GM11168 (cell line): Measurements from ENCODE around the gene GLRA3.
"Not testable (repeated sequence)": the region's sequence is repeated elsewhere in the genome, so short reads cannot be mapped to it uniquely, and the experiment has no call there.

Source experiments
- in situ Hi-C: fragments of 300-500 bp; cut with MboI; formaldehyde crosslinking; loops from one replicate; pipeline ENCODE4 v1.12.0; 2022; ENCODE audit warnings: low sequenced_read_pairs; ENCODE audit not compliant: unreplicated experiment

The GLRA3 gene

GRCh38 chr4:174716986-174717770, 111.9 kb downstream of the GLRA3 start:
- in situ Hi-C loops, result no loop called here

DNA sequence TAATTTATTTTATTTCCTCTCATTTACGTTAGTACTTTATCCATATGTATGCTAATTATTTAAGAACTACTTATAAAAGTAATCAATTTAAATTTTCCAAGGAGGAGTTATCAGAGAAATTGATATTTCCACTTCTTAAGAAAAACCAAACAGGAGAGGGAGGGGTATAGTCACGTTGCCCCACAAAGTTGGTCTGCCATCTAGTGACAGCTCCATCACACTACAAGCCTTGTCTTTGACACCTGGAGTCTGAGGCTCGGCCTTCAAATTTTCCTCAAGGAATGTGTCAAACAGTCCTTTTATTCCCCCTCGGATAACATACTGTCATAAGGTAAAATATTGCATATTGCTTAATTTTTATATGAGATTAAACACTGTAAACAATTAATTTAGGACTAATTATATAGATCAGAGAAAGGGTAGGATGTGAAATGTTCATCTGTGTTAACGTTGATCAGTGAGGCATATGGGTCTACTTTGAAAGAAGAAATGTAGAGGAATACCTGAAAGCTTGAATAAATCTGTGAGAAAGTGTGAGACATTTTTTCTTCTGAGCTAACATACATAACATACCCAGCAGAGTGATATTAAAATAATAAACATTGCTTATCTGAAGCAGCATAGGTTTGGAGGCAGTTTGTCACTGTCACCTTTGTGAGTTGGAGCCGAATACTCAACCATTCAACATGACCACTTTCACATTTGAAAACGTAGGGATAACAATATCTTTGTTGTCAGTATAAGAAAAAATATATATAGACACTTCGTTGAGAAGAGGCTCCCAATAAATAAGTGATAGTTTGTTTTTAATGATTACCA, 114.4 kb downstream of the GLRA3 start:
- in situ Hi-C loops, result no loop called here

DNA sequence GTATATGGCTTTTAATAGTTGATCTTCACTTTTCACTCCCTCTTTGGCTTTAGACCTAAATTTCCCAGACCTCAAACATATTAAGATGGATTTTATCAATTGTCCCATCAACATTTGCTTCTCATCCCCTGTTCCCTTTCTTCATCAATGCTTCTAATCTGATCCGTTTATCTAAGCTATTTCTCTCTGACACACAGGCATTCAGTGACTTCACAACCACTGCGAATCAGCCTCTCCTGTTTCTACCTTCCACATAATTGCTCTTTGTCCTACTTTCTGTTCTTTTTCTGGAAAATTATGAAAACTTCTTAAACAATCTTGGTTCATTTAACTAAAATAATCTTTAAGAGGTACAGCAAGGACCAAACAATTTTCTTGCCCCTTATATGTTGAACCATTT, 115.2 kb downstream of the GLRA3 start:
- in situ Hi-C loops, result no loop called here

DNA sequence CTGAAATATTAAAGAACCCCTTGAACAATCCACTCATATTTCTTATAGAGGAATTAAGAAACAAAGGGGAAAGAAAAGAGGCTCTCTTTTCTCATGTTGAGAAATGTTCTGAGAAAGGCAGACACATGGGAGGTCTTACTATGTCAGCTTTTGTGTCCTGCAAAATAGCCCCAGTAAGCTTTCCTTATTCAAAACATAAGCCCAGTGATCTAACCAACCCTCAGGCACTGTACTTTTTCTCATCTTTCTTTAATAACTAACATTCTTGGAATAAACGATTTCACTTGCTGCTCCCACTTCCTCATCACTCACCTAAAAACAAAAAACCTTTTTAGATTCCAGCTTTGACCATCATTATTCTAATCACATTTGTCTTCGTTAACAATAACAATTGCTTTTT, 115.9 kb downstream of the GLRA3 start:
- in situ Hi-C loops, result no loop called here

- in situ Hi-C loops, result no loop called here
Observed at GRCh38 chr4:174709526-174709925, 119.5 kb downstream of the GLRA3 start.

- in situ Hi-C loops, result no loop called here
Observed at GRCh38 chr4:174708381-174708780, 120.7 kb downstream of the GLRA3 start.

GRCh38 chr4:174707902-174708301, 121.1 kb downstream of the GLRA3 start:
- in situ Hi-C loops, result no loop called here

- in situ Hi-C loops, result no loop called here
Observed at GRCh38 chr4:174707051-174707676, 121.9 kb downstream of the GLRA3 start.

- in situ Hi-C loops, result no loop called here
Observed at GRCh38 chr4:174702979-174703478, 126.0 kb downstream of the GLRA3 start.

DNA sequence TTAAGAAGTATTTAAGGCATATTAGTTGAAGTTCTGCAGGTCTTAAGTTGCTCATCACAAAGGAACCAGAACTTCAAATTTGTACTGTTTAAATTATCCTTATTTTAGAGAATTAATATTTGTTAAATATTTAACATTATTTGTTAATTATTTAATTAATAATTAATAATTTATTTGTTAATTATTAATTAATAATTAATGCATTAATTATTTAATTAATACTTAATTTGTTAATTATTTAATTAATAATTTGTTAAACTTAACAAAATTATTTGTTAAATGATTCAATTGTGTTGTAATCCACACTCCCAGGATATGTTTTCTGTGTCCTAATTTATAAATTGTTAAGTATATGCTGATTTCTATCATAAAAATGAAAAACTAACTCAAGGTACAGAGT, 129.4 kb downstream of the GLRA3 start:
- in situ Hi-C loops, result no loop called here

GRCh38 chr4:174697896-174698295, 131.2 kb downstream of the GLRA3 start:
- in situ Hi-C loops, result no loop called here

DNA sequence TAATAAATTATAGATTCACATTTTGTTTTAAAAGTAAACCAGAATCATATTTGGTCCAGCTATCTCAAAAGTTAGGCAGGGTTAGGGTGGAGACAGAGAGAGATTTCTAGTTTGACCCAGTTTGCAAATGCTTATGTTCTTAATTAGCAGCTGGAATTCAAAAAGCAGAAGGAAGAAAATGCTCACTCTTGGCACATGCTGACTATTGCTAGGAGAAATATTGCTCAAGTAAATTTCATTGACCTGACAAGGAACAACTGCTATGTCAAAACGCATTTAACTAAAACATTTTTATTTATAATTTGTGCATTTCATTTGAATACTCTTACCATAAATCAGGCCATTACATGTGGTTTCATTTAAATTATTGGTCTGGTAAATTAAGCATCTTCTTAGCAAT, 131.8 kb downstream of the GLRA3 start:
- in situ Hi-C loops, result no loop called here

- in situ Hi-C loops, result no loop called here
Observed at GRCh38 chr4:174696657-174697056, 132.4 kb downstream of the GLRA3 start.

DNA sequence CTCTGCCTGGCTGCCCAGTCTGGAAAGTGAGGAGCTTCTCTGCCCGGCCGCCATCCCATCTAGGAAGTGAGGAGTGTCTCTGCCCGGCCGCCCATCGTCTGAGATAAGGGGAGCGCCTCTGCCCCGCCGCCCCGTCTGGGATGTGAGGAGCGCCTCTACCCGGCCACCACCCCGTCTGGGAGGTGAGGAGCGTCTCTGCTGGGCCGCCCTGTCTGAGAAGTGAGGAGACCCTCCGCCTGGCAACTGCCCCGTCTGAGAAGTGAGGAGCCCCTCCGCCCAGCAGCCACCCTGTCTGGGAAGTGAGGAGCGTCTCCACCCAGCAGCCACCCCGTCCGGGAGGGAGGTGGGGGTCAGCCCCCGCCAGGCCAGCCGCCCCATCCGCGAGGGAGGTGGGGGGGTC, 137.2 kb downstream of the GLRA3 start:
- in situ Hi-C loops, result not testable (repeated sequence)

DNA sequence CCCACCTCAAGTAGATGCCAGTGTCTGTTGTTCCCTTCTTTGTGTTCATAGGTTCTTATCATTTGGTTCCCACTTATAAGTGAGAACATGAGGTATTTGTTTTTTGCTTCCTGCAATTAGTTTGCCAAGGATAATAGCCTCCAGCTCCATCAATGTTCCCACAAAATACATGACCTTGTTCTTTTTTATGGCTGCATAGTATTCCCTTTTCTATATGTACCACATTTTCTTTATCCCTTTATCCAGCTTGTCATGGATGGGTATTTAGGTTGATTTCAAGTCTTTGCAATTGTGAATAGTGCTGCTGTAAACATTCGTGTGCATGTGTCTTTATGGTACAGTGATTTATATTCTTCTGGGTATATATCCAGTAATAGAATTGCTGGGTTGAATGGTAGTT, 138.4 kb downstream of the GLRA3 start:
- in situ Hi-C loops, result no loop called here

DNA sequence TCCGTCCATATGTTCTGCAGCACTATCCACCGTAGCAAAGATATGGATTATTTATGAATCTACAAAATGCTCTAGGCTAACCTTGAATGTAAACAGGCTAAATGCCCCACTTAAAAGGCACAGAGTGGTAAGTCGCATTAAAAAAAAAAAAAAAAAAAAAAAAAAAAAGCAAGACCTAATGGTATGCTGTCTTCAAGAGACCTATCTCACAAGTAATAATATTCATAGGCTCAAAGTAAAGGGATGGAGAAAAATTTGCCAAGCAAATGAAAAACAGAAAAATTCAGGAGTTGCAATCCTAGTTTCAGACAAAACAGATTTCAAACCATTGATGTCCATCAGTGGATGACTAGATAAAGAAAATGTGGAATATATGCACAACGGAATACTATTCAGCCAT, 139.4 kb downstream of the GLRA3 start:
- in situ Hi-C loops, result no loop called here

- in situ Hi-C loops, result no loop called here
Observed at GRCh38 chr4:174686826-174687225, 142.2 kb downstream of the GLRA3 start.

DNA sequence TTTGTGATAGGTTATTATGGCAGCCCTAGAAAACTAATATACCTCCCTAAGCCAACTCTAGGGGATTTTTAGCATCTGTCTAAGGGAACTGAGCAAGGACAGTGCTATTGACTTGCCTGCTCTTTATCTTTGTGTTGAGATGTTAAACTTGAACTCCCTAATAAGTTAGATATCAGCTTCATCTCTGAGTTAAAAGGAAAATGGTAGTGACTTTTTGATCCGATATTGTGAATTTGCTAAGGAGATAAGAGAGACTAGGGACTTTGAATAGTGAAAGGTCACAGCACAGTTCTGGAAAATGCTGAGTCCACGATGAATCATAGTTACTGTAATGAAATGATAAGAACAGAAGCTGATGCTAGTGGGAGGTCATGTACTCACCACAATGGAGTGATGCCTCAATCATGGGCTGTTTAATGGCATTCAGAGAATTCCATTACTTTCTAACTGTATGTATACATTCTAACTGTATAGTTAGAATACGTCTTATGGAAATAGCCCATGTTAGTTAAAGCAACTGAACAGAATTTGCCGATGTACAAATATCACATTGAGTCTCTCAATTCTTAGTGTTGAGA, 147.2 kb downstream of the GLRA3 start:
- in situ Hi-C loops, result no loop called here

GRCh38 chr4:174674305-174674840, 154.7 kb downstream of the GLRA3 start:
- in situ Hi-C loops, result no loop called here

DNA sequence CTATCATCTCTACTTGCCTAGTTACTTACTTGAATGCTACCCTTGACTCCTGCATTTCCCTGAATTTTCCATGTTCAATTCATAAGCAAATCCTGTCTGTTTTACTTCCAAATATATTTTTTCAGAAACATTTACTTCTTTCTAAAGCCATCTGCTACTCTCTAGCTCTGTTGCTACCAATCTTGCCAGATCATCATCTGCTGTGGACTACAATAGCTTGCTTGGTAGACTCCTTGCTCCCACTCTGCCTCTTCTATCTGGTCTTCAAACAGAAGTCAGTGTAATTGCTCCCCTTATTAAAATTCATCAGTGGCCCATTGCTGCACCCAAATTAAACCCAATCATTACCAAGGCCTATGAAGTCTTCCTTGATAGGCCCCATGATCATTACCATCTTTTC, 155.2 kb downstream of the GLRA3 start:
- in situ Hi-C loops, result no loop called here
